ENCODE results near the gene SIRT4. TPM values are rescaled to one million over a fixed set of nuclear protein-coding genes. Genes with fewer than 3 reads are reported as not detected.

SIRT4 gene
- total RNA-seq, 1 experiment from 2014 or later = 1.5 TPM

GRCh38 chr12:120343692-120344091 is 41.6 kb downstream of the SIRT4 start:
- DNase-seq (ENCODE audit: low read depth, low spot score) (no peak), ATAC-seq (0 out of 2 replicates have a peak, but pooled peaks have one; percentile 21)
- no peak overlapping the region for H3K4me3 ChIP-seq (ENCODE audit: low read depth in 2 of 2, low read length in 2 of 2)
- no peaks in the 10 kb centered on the region for H3K9me3 ChIP-seq (ENCODE audit: control insufficient read depth, insufficient read depth, low read depth, low read length)
- H3K27me3 ChIP-seq (ENCODE audit: control insufficient read depth, insufficient read depth, low read length) = no peaks in the 10 kb centered on the region
- no peak overlapping the region for H3K27ac ChIP-seq (ENCODE audit: low read length)
- no TSS peak for BruUV-seq (replicated peaks)
- ChIA-PET CTCF (no interaction called here), POLR2A (no interaction called here)
- no peaks in the 10 kb centered on the region for H3K4me1 ChIP-seq (ENCODE audit: control insufficient read depth, insufficient read depth, low read length)
- TF ChIP-seq, protein P1, sequence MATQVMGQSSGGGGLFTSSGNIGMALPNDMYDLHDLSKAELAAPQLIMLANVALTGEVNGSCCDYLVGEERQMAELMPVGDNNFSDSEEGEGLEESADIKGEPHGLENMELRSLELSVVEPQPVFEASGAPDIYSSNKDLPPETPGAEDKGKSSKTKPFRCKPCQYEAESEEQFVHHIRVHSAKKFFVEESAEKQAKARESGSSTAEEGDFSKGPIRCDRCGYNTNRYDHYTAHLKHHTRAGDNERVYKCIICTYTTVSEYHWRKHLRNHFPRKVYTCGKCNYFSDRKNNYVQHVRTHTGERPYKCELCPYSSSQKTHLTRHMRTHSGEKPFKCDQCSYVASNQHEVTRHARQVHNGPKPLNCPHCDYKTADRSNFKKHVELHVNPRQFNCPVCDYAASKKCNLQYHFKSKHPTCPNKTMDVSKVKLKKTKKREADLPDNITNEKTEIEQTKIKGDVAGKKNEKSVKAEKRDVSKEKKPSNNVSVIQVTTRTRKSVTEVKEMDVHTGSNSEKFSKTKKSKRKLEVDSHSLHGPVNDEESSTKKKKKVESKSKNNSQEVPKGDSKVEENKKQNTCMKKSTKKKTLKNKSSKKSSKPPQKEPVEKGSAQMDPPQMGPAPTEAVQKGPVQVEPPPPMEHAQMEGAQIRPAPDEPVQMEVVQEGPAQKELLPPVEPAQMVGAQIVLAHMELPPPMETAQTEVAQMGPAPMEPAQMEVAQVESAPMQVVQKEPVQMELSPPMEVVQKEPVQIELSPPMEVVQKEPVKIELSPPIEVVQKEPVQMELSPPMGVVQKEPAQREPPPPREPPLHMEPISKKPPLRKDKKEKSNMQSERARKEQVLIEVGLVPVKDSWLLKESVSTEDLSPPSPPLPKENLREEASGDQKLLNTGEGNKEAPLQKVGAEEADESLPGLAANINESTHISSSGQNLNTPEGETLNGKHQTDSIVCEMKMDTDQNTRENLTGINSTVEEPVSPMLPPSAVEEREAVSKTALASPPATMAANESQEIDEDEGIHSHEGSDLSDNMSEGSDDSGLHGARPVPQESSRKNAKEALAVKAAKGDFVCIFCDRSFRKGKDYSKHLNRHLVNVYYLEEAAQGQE (IDR thresholded peaks at IDR 0.05; ENCODE audit: insufficient read depth in 1 of 2, low read depth in 2 of 2, low read length in 1 of 2) = no peak
- no peak for TF ChIP-seq SIN3A (IDR thresholded peaks at IDR 0.05; ENCODE audit: borderline replicate concordance, insufficient read depth, low read depth, low read length)
- TF ChIP-seq TCF7L2 (IDR thresholded peaks at IDR 0.05; ENCODE audit: low read depth, low read length) = no peak
- TF ChIP-seq, protein P2, sequence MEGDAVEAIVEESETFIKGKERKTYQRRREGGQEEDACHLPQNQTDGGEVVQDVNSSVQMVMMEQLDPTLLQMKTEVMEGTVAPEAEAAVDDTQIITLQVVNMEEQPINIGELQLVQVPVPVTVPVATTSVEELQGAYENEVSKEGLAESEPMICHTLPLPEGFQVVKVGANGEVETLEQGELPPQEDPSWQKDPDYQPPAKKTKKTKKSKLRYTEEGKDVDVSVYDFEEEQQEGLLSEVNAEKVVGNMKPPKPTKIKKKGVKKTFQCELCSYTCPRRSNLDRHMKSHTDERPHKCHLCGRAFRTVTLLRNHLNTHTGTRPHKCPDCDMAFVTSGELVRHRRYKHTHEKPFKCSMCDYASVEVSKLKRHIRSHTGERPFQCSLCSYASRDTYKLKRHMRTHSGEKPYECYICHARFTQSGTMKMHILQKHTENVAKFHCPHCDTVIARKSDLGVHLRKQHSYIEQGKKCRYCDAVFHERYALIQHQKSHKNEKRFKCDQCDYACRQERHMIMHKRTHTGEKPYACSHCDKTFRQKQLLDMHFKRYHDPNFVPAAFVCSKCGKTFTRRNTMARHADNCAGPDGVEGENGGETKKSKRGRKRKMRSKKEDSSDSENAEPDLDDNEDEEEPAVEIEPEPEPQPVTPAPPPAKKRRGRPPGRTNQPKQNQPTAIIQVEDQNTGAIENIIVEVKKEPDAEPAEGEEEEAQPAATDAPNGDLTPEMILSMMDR (IDR thresholded peaks at IDR 0.05) = no peak
- no peak for TF ChIP-seq POLR2AphosphoS5 (IDR thresholded peaks at IDR 0.05; ENCODE audit: low read depth, low read length)
- H3K36me3 ChIP-seq (ENCODE audit: control insufficient read depth, insufficient read depth, low read length) = no peaks in the 10 kb centered on the region
- intact Hi-C loops (cut with micrococcal nuclease; ENCODE audit: unreplicated experiment) (no loop called here), in situ Hi-C loops (cut with HindIII; ENCODE audit: low pct_unique_long_range_greater_than_20kb, low sequenced_read_pairs) (no loop called here)

GRCh38 chr12:120346031-120346430 is 43.9 kb downstream of the SIRT4 start:
- CTCF ChIA-PET = interaction anchor here (0.5 to 0.7 kb wide), 5 partner anchors 14 to 276 kb away, joined by 3 to 5 read pairs (median 5); no protein-coding TSS in a partner anchor
- POLR2A ChIA-PET = interaction anchor here (0.7 kb wide), 2 partner anchors 164 to 701 kb away, joined by 3 to 4 read pairs; no protein-coding TSS in a partner anchor
- ATAC-seq (no peak), DNase-seq (ENCODE audit: low read depth, low spot score) (no peak)
- no peak overlapping the region for H3K27ac ChIP-seq (ENCODE audit: low read length)
- H3K4me1 ChIP-seq (ENCODE audit: control insufficient read depth, insufficient read depth, low read length) = peaks cover 5% of the 10 kb centered on the region; the same call in 1 of the 2 replicates
- in situ Hi-C loops (cut with HindIII; ENCODE audit: low pct_unique_long_range_greater_than_20kb, low sequenced_read_pairs) = no loop called here
- H3K36me3 ChIP-seq (ENCODE audit: control insufficient read depth, insufficient read depth, low read length) = no peaks in the 10 kb centered on the region
- H3K27me3 ChIP-seq (ENCODE audit: control insufficient read depth, insufficient read depth, low read length) = no peaks in the 10 kb centered on the region
- no peaks in the 10 kb centered on the region for H3K9me3 ChIP-seq (ENCODE audit: control insufficient read depth, insufficient read depth, low read depth, low read length)
- H3K4me3 ChIP-seq (ENCODE audit: low read depth in 2 of 2, low read length in 2 of 2) = no peak overlapping the region
- no TSS peak for BruUV-seq (replicated peaks)
- intact Hi-C loops (cut with micrococcal nuclease; ENCODE audit: unreplicated experiment) = no loop called here
- TF ChIP-seq POLR2AphosphoS5 (IDR thresholded peaks at IDR 0.05; ENCODE audit: low read depth, low read length) (no peak), TCF7L2 (IDR thresholded peaks at IDR 0.05; ENCODE audit: low read depth, low read length) (no peak), SIN3A (IDR thresholded peaks at IDR 0.05; ENCODE audit: borderline replicate concordance, insufficient read depth, low read depth, low read length) (no peak)
- TF ChIP-seq, protein P1 (IDR thresholded peaks at IDR 0.05; ENCODE audit: insufficient read depth in 1 of 2, low read depth in 2 of 2, low read length in 1 of 2) = no peak
- TF ChIP-seq, protein P2 (IDR thresholded peaks at IDR 0.05) = no peak
